ENCODE data around the gene LRRK1.

The LRRK1 gene

DNA sequence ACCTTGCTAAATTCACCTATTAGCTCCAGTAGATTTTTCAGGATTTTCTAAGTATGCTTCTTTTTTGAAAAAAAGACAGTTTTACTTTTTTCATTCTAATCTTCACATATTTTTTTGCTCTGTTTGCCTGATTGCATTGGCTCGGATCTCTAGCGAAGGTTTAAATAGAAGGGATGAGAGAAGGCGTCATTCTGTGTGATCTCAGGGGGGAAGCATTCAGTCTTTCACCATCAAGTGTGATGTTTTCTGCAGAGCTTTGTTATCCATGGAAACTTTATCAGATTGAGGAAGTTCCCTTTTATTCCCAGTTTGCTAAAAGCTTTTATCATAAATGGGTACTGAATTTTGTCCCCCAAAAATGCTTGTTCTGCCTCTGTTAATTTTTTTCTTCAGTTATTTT is 120.3 kb downstream of the LRRK1 start:
- TF ChIP-seq CTCF (IDR thresholded peaks at IDR 0.05), result no peak

DNA sequence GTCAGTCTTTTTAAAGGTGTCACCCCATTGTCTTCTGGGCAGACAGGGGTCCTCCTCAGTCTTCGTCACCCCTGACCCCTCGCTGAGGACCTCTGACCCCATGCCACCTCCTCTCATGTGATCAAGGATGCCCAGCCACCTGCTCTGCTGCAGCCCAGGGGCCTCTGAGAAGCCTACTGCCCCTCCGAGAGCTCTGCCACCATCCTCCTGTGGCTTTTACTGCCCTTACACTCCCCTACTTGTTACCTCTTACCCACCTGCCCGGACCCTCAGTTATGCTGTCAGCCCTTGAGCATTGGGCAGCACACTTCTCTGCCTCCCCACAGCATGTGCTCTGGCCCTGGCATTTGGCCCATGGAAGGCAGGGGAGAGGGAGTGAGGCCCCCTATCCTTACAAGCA is 123.2 kb downstream of the LRRK1 start:
- TF ChIP-seq CTCF (IDR thresholded peaks at IDR 0.05), result no peak

DNA sequence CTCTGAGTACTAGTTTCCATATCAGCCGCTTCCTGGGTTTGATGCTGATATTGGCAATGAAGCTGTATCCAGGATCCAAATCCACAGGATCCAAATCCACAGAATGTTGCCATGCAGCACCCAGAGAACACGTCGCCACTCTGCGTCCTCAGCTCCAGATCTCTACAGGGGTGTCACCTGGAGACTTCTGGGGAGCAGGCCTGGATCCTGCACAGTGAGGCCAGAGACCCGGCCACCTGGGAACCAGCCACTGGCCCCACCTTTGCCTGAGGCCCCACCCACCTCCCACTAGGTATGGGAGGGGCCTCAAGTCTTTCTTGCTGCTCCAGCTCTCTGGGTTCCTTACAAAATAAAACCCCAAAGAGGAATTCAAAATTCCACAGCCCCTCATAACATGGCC is 123.9 kb downstream of the LRRK1 start:
- no peak for TF ChIP-seq CTCF (IDR thresholded peaks at IDR 0.05)

- TF ChIP-seq CTCF (IDR thresholded peaks at IDR 0.05), result no peak
Observed at GRCh38 chr15:101043911-101044624, 124.9 kb downstream of the LRRK1 start.

- no peak for TF ChIP-seq CTCF (IDR thresholded peaks at IDR 0.05)
Observed at GRCh38 chr15:101044625-101045235, 125.6 kb downstream of the LRRK1 start.

GRCh38 chr15:101045236-101045646 is 126.1 kb downstream of the LRRK1 start:
- no peak for TF ChIP-seq CTCF (IDR thresholded peaks at IDR 0.05)

DNA sequence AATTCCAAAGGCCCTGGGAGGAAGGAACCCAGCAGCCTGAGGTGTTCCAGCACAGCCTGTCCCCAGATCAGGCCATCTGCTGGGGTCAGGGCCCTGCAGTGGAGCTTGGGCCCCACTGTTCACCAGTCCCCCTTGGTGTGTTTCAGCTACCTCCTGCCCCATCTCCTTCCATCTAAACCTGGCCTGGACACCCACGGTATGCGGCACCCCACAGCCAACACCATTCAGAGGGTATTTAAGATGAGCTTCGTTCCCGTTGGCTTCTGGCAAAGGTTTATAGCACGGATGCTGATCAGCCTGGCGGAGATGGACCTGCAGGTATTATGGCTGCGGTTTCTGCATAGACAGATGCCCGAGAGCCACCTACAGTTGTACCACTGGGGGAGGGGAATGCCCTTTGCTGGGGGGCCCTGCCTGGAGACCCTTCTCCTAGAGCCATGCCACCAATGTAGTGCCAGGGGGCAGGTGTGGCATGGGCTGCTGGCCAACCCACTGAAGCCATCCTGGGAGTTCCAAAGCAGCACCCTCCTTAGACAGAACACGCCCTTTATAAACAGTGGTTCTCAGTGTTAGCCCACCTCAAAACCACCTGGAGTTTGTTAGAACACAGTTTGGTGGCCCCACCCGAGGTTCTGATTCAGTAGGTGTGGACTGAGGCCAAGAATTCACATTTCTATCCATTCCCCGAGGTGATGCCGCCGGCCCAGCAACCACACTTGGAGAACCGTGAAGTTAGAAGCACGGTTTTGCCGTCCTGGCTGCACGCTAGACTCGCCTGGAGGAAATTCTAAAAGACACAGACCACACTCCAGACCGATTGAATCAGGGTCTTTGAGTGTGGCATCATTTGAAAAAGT is 126.9 kb downstream of the LRRK1 start:
- no peak for TF ChIP-seq CTCF (IDR thresholded peaks at IDR 0.05)
